ENCODE data around the gene MTERF4. TPM values are rescaled to one million over a fixed set of nuclear protein-coding genes. Genes with fewer than 3 reads are reported as not detected.

Gene MTERF4
- total and polyA plus RNA-seq, 10 of the 15 experiments (the other 5 are each of a cell fraction or from before 2014, with no cell fraction given), result 36.7 to 69.1 (median 45.5) TPM

- TF ChIP-seq, protein P1, sequence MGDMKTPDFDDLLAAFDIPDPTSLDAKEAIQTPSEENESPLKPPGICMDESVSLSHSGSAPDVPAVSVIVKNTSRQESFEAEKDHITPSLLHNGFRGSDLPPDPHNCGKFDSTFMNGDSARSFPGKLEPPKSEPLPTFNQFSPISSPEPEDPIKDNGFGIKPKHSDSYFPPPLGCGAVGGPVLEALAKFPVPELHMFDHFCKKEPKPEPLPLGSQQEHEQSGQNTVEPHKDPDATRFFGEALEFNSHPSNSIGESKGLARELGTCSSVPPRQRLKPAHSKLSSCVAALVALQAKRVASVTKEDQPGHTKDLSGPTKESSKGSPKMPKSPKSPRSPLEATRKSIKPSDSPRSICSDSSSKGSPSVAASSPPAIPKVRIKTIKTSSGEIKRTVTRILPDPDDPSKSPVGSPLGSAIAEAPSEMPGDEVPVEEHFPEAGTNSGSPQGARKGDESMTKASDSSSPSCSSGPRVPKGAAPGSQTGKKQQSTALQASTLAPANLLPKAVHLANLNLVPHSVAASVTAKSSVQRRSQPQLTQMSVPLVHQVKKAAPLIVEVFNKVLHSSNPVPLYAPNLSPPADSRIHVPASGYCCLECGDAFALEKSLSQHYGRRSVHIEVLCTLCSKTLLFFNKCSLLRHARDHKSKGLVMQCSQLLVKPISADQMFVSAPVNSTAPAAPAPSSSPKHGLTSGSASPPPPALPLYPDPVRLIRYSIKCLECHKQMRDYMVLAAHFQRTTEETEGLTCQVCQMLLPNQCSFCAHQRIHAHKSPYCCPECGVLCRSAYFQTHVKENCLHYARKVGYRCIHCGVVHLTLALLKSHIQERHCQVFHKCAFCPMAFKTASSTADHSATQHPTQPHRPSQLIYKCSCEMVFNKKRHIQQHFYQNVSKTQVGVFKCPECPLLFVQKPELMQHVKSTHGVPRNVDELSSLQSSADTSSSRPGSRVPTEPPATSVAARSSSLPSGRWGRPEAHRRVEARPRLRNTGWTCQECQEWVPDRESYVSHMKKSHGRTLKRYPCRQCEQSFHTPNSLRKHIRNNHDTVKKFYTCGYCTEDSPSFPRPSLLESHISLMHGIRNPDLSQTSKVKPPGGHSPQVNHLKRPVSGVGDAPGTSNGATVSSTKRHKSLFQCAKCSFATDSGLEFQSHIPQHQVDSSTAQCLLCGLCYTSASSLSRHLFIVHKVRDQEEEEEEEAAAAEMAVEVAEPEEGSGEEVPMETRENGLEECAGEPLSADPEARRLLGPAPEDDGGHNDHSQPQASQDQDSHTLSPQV (IDR thresholded peaks at IDR 0.05), result peak; percentile 78; the same call in 1 of the 2 replicates
- TF ChIP-seq STAT1 (conservative IDR thresholded peaks at IDR 0.05) (peak; percentile 98), SRF (IDR thresholded peaks at IDR 0.05; ENCODE audit: low read depth in 2 of 2, low read length in 2 of 2) (peak in 1 of 2 experiments; percentile 91; a peak in 3 of 4 replicates), HDAC6 (IDR thresholded peaks at IDR 0.05; ENCODE audit: unreplicated experiment) (no peak), JUNB (IDR thresholded peaks at IDR 0.05) (no peak), PML (IDR thresholded peaks at IDR 0.05; ENCODE audit: low read length) (peak; percentile 75), YY1 (IDR thresholded peaks at IDR 0.05; ENCODE audit: low read depth, low read length) (peak; percentile 97), ZZZ3 (IDR thresholded peaks at IDR 0.05; ENCODE audit: control insufficient read depth, insufficient read length, low read depth) (no peak), EP300 (IDR thresholded peaks at IDR 0.05; ENCODE audit: borderline replicate concordance in 1 of 2, control insufficient read depth in 1 of 2, low read depth in 2 of 2, low read length in 2 of 2) (peak; percentile 41 to 56; a peak in 1 of 4 replicates), MYB (IDR thresholded peaks at IDR 0.05; ENCODE audit: borderline replicate concordance, low read depth, low read length) (no peak), IKZF1 (conservative IDR thresholded peaks at IDR 0.05) (peak; percentile 97), SIX5 (IDR thresholded peaks at IDR 0.05; ENCODE audit: low read depth, low read length, severe bottlenecking) (peak; percentile 76), ZBED1 (IDR thresholded peaks at IDR 0.05; ENCODE audit: borderline replicate concordance) (peak; percentile 21), ZBTB11 (CRISPR knock-in tag; IDR thresholded peaks at IDR 0.05) (peak; percentile 96), ZNF274 (IDR thresholded peaks at IDR 0.05; ENCODE audit: insufficient read depth, insufficient read length) (no peak), BRCA1 (IDR thresholded peaks at IDR 0.05; ENCODE audit: low read depth, low read length) (0 out of 2 replicates have a peak, but pooled peaks have one; percentile 16)
- TF ChIP-seq, protein P2, sequence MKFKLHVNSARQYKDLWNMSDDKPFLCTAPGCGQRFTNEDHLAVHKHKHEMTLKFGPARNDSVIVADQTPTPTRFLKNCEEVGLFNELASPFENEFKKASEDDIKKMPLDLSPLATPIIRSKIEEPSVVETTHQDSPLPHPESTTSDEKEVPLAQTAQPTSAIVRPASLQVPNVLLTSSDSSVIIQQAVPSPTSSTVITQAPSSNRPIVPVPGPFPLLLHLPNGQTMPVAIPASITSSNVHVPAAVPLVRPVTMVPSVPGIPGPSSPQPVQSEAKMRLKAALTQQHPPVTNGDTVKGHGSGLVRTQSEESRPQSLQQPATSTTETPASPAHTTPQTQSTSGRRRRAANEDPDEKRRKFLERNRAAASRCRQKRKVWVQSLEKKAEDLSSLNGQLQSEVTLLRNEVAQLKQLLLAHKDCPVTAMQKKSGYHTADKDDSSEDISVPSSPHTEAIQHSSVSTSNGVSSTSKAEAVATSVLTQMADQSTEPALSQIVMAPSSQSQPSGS (IDR thresholded peaks at IDR 0.05; ENCODE audit: low read length), result no peak
- TF ChIP-seq, protein P3, sequence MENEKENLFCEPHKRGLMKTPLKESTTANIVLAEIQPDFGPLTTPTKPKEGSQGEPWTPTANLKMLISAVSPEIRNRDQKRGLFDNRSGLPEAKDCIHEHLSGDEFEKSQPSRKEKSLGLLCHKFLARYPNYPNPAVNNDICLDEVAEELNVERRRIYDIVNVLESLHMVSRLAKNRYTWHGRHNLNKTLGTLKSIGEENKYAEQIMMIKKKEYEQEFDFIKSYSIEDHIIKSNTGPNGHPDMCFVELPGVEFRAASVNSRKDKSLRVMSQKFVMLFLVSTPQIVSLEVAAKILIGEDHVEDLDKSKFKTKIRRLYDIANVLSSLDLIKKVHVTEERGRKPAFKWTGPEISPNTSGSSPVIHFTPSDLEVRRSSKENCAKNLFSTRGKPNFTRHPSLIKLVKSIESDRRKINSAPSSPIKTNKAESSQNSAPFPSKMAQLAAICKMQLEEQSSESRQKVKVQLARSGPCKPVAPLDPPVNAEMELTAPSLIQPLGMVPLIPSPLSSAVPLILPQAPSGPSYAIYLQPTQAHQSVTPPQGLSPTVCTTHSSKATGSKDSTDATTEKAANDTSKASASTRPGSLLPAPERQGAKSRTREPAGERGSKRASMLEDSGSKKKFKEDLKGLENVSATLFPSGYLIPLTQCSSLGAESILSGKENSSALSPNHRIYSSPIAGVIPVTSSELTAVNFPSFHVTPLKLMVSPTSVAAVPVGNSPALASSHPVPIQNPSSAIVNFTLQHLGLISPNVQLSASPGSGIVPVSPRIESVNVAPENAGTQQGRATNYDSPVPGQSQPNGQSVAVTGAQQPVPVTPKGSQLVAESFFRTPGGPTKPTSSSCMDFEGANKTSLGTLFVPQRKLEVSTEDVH (IDR thresholded peaks at IDR 0.05; ENCODE audit: low read depth, partially characterized antibody), result peak; percentile 46
Measured at GRCh38 chr2:241102239-241102803, at the start of gene MTERF4 (continued).
